ENCODE measurements around the gene PDZRN3.

DNA sequence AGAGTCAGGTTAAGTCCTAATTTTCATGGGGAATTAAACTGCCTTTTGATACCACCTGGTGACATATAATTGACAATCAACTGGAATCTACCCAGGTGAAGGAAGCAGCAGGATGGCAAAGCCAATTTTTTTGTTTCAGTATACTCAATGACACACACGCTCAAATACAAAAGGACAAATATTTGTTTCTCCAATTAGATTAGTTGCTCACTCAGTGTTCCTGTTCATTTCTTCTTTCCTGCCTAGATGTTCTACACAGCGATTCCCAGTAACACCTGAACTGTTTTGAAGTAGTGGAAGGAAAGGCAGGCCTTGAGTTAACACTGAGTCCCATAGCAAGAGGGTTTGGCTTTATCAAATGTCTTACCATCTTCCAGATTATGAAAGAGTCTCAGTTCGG, 157.5 kb downstream of the PDZRN3 start:
- TF ChIP-seq, protein P1, sequence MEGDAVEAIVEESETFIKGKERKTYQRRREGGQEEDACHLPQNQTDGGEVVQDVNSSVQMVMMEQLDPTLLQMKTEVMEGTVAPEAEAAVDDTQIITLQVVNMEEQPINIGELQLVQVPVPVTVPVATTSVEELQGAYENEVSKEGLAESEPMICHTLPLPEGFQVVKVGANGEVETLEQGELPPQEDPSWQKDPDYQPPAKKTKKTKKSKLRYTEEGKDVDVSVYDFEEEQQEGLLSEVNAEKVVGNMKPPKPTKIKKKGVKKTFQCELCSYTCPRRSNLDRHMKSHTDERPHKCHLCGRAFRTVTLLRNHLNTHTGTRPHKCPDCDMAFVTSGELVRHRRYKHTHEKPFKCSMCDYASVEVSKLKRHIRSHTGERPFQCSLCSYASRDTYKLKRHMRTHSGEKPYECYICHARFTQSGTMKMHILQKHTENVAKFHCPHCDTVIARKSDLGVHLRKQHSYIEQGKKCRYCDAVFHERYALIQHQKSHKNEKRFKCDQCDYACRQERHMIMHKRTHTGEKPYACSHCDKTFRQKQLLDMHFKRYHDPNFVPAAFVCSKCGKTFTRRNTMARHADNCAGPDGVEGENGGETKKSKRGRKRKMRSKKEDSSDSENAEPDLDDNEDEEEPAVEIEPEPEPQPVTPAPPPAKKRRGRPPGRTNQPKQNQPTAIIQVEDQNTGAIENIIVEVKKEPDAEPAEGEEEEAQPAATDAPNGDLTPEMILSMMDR (IDR thresholded peaks at IDR 0.05; ENCODE audit: low read depth, low read length, missing input control) = no peak
- TF ChIP-seq JUND (IDR thresholded peaks at IDR 0.05) (no peak), FOXA2 (IDR thresholded peaks at IDR 0.05) (no peak), TAF1 (conservative IDR thresholded peaks at IDR 0.05) (no peak), SP1 (IDR thresholded peaks at IDR 0.05) (no peak), RAD21 (IDR thresholded peaks at IDR 0.05) (no peak)
- TF ChIP-seq, protein P2, sequence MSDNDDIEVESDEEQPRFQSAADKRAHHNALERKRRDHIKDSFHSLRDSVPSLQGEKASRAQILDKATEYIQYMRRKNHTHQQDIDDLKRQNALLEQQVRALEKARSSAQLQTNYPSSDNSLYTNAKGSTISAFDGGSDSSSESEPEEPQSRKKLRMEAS (IDR thresholded peaks at IDR 0.05) = no peak
